ENCODE data around the gene NFKBIB.
"Not testable (repeated sequence)": the region's sequence is repeated elsewhere in the genome, so short reads cannot be mapped to it uniquely, and the experiment has no call there.

Gene NFKBIB

DNA sequence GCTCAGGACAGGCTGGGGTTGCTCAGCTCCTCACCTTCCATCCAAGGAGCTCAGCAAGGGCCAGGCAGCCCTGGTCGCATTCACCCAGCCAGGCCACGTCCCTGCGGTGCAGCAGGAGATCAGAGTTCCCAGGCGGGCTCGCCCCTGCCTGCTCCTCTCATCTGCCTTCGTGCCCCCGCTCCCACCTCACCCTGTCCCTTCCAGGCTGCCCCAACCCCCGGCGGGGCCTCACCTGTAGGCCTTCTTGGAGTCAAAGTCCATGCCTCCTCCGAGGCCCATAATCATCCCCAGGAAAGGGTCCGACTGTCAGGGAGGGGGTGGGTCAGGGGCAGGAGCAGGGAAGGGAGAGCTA, 20.4 kb upstream of the NFKBIB start:
- TF ChIP-seq CTCF (IDR thresholded peaks at IDR 0.05) = no peak

GRCh38 chr19:38880076-38880881, 19.5 kb upstream of the NFKBIB start:
- H3K4me3 ChIP-seq = no peak overlapping the region
- H3K27ac ChIP-seq = no peak overlapping the region
- TF ChIP-seq CTCF (IDR thresholded peaks at IDR 0.05) = no peak
- no peak for DNase-seq (ENCODE audit: low spot score)

More for the DNA sequence above, 20.4 kb upstream of the NFKBIB start:
- no peak overlapping the region for H3K27ac ChIP-seq
- no peak for DNase-seq (ENCODE audit: low spot score)
- no peak overlapping the region for H3K4me3 ChIP-seq

- TF ChIP-seq CTCF (IDR thresholded peaks at IDR 0.05) = no peak
- no peak for DNase-seq (ENCODE audit: low spot score)
- Histone ChIP-seq H3K27ac (no peak overlapping the region), H3K4me3 (no peak overlapping the region)
These were observed 18.7 kb upstream of the NFKBIB start for GRCh38 chr19:38880882-38881609.

GRCh38 chr19:38883286-38883685, 16.5 kb upstream of the NFKBIB start:
- TF ChIP-seq CTCF (IDR thresholded peaks at IDR 0.05) = no peak
- no peak for DNase-seq (ENCODE audit: low spot score)
- Histone ChIP-seq H3K27ac (no peak overlapping the region), H3K4me3 (no peak overlapping the region)

DNA sequence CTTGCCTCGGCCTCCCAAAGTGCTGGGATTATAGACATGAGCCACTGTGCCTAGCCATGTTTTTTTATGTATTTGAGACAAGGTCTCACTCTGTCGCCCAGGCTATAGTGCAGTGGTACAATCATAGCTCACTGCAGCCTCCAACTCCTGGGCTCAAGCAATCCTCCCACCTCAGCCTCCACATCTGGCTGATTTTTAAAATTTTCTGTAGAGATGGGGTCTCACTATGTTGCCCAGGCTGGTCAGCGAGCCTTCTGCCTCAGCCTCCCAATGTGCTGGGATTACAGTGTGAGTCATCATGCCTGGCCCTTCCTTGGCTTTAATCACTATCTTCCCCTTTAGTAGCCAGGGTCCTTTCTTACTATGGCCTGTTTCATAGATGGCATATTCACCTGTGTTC, 15.1 kb upstream of the NFKBIB start:
- DNase-seq (ENCODE audit: low spot score) = not testable (repeated sequence)

GRCh38 chr19:38888876-38889275, 10.9 kb upstream of the NFKBIB start:
- no peak overlapping the region for H3K27ac ChIP-seq
- no peak for DNase-seq (ENCODE audit: low spot score)
- H3K4me3 ChIP-seq = no peak overlapping the region
- TF ChIP-seq CTCF (IDR thresholded peaks at IDR 0.05) = no peak

More for the DNA sequence above, 15.1 kb upstream of the NFKBIB start:
- H3K4me3 ChIP-seq, H3K27ac ChIP-seq: not testable (repeated sequence)

- Histone ChIP-seq H3K4me3 (no peak overlapping the region), H3K27ac (no peak overlapping the region)
- DNase-seq (ENCODE audit: low spot score) = no peak
- TF ChIP-seq CTCF (IDR thresholded peaks at IDR 0.05) = no peak
These were observed 10.0 kb upstream of the NFKBIB start for GRCh38 chr19:38889803-38890202.

Measured in coronary artery (tissue), 2 donors.